ENCODE results near the gene COL27A1.

COL27A1 gene

GRCh38 chr9:114242837-114243236 lies 87.5 kb downstream of the COL27A1 start:
- Histone ChIP-seq H3K36me3 (ENCODE audit: insufficient read depth, low read length) (peaks cover 7% of the 10 kb centered on the region), H3K9ac (ENCODE audit: low read depth, low read length) (no peak overlapping the region)

GRCh38 chr9:114243240-114243639 lies 87.9 kb downstream of the COL27A1 start:
- H3K27me3 ChIP-seq (ENCODE audit: control insufficient read depth, insufficient read depth, low read length), result no peaks in the 10 kb centered on the region
- peaks cover 7% of the 10 kb centered on the region for H3K36me3 ChIP-seq (ENCODE audit: insufficient read depth, low read length)
- H3K9me3 ChIP-seq (replicated peaks; ENCODE audit: low read length), result no peaks in the 10 kb centered on the region
- H3K4me3 ChIP-seq (ENCODE audit: low read length), result no peak overlapping the region
- H3K9ac ChIP-seq (ENCODE audit: low read depth, low read length), result no peak overlapping the region
- no peak overlapping the region for H3K4me2 ChIP-seq (ENCODE audit: low read length)
- H3K4me1 ChIP-seq (ENCODE audit: control insufficient read depth, insufficient read depth, low read length), result no peaks in the 10 kb centered on the region

More at GRCh38 chr9:114242837-114243236, 87.5 kb downstream of the COL27A1 start:
- Histone ChIP-seq H3K4me2 (ENCODE audit: low read length) (no peak overlapping the region), H3K4me1 (ENCODE audit: control insufficient read depth, insufficient read depth, low read length) (no peaks in the 10 kb centered on the region), H3K9me3 (replicated peaks; ENCODE audit: low read length) (no peaks in the 10 kb centered on the region), H3K27me3 (ENCODE audit: control insufficient read depth, insufficient read depth, low read length) (no peaks in the 10 kb centered on the region), H3K4me3 (ENCODE audit: low read length) (no peak overlapping the region)

- Histone ChIP-seq H3K4me1 (ENCODE audit: control insufficient read depth, insufficient read depth, low read length) (no peaks in the 10 kb centered on the region), H3K9ac (ENCODE audit: low read depth, low read length) (no peak overlapping the region), H3K9me3 (replicated peaks; ENCODE audit: low read length) (no peaks in the 10 kb centered on the region), H3K4me2 (ENCODE audit: low read length) (no peak overlapping the region), H3K27me3 (ENCODE audit: control insufficient read depth, insufficient read depth, low read length) (no peaks in the 10 kb centered on the region), H3K36me3 (ENCODE audit: insufficient read depth, low read length) (peaks cover 7% of the 10 kb centered on the region), H3K4me3 (ENCODE audit: low read length) (no peak overlapping the region)
Measured at GRCh38 chr9:114244570-114244969, 89.2 kb downstream of the COL27A1 start.

GRCh38 chr9:114246558-114246957 lies 91.2 kb downstream of the COL27A1 start:
- Histone ChIP-seq H3K4me2 (ENCODE audit: low read length) (no peak overlapping the region), H3K9me3 (replicated peaks; ENCODE audit: low read length) (no peaks in the 10 kb centered on the region), H3K27me3 (ENCODE audit: control insufficient read depth, insufficient read depth, low read length) (no peaks in the 10 kb centered on the region), H3K4me1 (ENCODE audit: control insufficient read depth, insufficient read depth, low read length) (peaks cover 7% of the 10 kb centered on the region), H3K36me3 (ENCODE audit: insufficient read depth, low read length) (peaks cover 7% of the 10 kb centered on the region), H3K4me3 (ENCODE audit: low read length) (no peak overlapping the region), H3K9ac (ENCODE audit: low read depth, low read length) (no peak overlapping the region)

GRCh38 chr9:114247077-114247476 lies 91.7 kb downstream of the COL27A1 start:
- no peak overlapping the region for H3K4me2 ChIP-seq (ENCODE audit: low read length)
- H3K9me3 ChIP-seq (replicated peaks; ENCODE audit: low read length), result no peaks in the 10 kb centered on the region
- H3K4me1 ChIP-seq (ENCODE audit: control insufficient read depth, insufficient read depth, low read length), result peaks cover 7% of the 10 kb centered on the region
- H3K36me3 ChIP-seq (ENCODE audit: insufficient read depth, low read length), result peaks cover 7% of the 10 kb centered on the region
- H3K4me3 ChIP-seq (ENCODE audit: low read length), result no peak overlapping the region
- no peak overlapping the region for H3K9ac ChIP-seq (ENCODE audit: low read depth, low read length)
- H3K27me3 ChIP-seq (ENCODE audit: control insufficient read depth, insufficient read depth, low read length), result no peaks in the 10 kb centered on the region

- Histone ChIP-seq H3K4me2 (ENCODE audit: low read length) (no peak overlapping the region), H3K9ac (ENCODE audit: low read depth, low read length) (no peak overlapping the region), H3K4me3 (ENCODE audit: low read length) (no peak overlapping the region), H3K36me3 (ENCODE audit: insufficient read depth, low read length) (peaks cover 3% of the 10 kb centered on the region), H3K27me3 (ENCODE audit: control insufficient read depth, insufficient read depth, low read length) (no peaks in the 10 kb centered on the region), H3K4me1 (ENCODE audit: control insufficient read depth, insufficient read depth, low read length) (peaks cover 7% of the 10 kb centered on the region), H3K9me3 (replicated peaks; ENCODE audit: low read length) (no peaks in the 10 kb centered on the region)
Measured at GRCh38 chr9:114247491-114247890, 92.2 kb downstream of the COL27A1 start.

- Histone ChIP-seq H3K9me3 (replicated peaks; ENCODE audit: low read length) (no peaks in the 10 kb centered on the region), H3K27me3 (ENCODE audit: control insufficient read depth, insufficient read depth, low read length) (no peaks in the 10 kb centered on the region), H3K9ac (ENCODE audit: low read depth, low read length) (no peak overlapping the region), H3K4me2 (ENCODE audit: low read length) (no peak overlapping the region), H3K4me3 (ENCODE audit: low read length) (no peak overlapping the region), H3K4me1 (ENCODE audit: control insufficient read depth, insufficient read depth, low read length) (peaks cover 7% of the 10 kb centered on the region), H3K36me3 (ENCODE audit: insufficient read depth, low read length) (no peaks in the 10 kb centered on the region)
Measured at GRCh38 chr9:114248299-114248707, 93.0 kb downstream of the COL27A1 start.

GRCh38 chr9:114249424-114250234 lies 94.3 kb downstream of the COL27A1 start:
- H3K9ac ChIP-seq (ENCODE audit: low read depth, low read length), result no peak overlapping the region
- peaks cover 7% of the 10 kb centered on the region for H3K4me1 ChIP-seq (ENCODE audit: control insufficient read depth, insufficient read depth, low read length)
- no peaks in the 10 kb centered on the region for H3K36me3 ChIP-seq (ENCODE audit: insufficient read depth, low read length)
- H3K9me3 ChIP-seq (replicated peaks; ENCODE audit: low read length), result no peaks in the 10 kb centered on the region
- no peaks in the 10 kb centered on the region for H3K27me3 ChIP-seq (ENCODE audit: control insufficient read depth, insufficient read depth, low read length)
- H3K4me2 ChIP-seq (ENCODE audit: low read length), result peak overlapping the region; percentile 41
- H3K4me3 ChIP-seq (ENCODE audit: low read length), result no peak overlapping the region

GRCh38 chr9:114250235-114250568 lies 94.9 kb downstream of the COL27A1 start:
- no peaks in the 10 kb centered on the region for H3K9me3 ChIP-seq (replicated peaks; ENCODE audit: low read length)
- H3K36me3 ChIP-seq (ENCODE audit: insufficient read depth, low read length), result no peaks in the 10 kb centered on the region
- H3K4me1 ChIP-seq (ENCODE audit: control insufficient read depth, insufficient read depth, low read length), result peaks cover 7% of the 10 kb centered on the region
- H3K27me3 ChIP-seq (ENCODE audit: control insufficient read depth, insufficient read depth, low read length), result no peaks in the 10 kb centered on the region
- H3K4me3 ChIP-seq (ENCODE audit: low read length), result no peak overlapping the region
- H3K4me2 ChIP-seq (ENCODE audit: low read length), result peak overlapping the region; percentile 41
- H3K9ac ChIP-seq (ENCODE audit: low read depth, low read length), result no peak overlapping the region

GRCh38 chr9:114250648-114251047 lies 95.3 kb downstream of the COL27A1 start:
- Histone ChIP-seq H3K4me3 (ENCODE audit: low read length) (no peak overlapping the region), H3K36me3 (ENCODE audit: insufficient read depth, low read length) (no peaks in the 10 kb centered on the region), H3K27me3 (ENCODE audit: control insufficient read depth, insufficient read depth, low read length) (no peaks in the 10 kb centered on the region), H3K4me1 (ENCODE audit: control insufficient read depth, insufficient read depth, low read length) (peaks cover 7% of the 10 kb centered on the region), H3K4me2 (ENCODE audit: low read length) (no peak overlapping the region), H3K9ac (ENCODE audit: low read depth, low read length) (no peak overlapping the region), H3K9me3 (replicated peaks; ENCODE audit: low read length) (no peaks in the 10 kb centered on the region)

GRCh38 chr9:114252394-114252793 lies 97.1 kb downstream of the COL27A1 start:
- no peak overlapping the region for H3K4me3 ChIP-seq (ENCODE audit: low read length)

GRCh38 chr9:114256827-114257328 lies 101.5 kb downstream of the COL27A1 start:
- no peak overlapping the region for H3K4me3 ChIP-seq (ENCODE audit: low read length)
- H3K9ac ChIP-seq (ENCODE audit: low read depth, low read length), result no peak overlapping the region
- peaks cover 3% of the 10 kb centered on the region for H3K36me3 ChIP-seq (ENCODE audit: insufficient read depth, low read length)
- H3K27me3 ChIP-seq (ENCODE audit: control insufficient read depth, insufficient read depth, low read length), result no peaks in the 10 kb centered on the region
- H3K9me3 ChIP-seq (replicated peaks; ENCODE audit: low read length), result no peaks in the 10 kb centered on the region
- no peaks in the 10 kb centered on the region for H3K4me1 ChIP-seq (ENCODE audit: control insufficient read depth, insufficient read depth, low read length)
- H3K4me2 ChIP-seq (ENCODE audit: low read length), result no peak overlapping the region

More at GRCh38 chr9:114252394-114252793, 97.1 kb downstream of the COL27A1 start:
- Histone ChIP-seq H3K9ac (ENCODE audit: low read depth, low read length) (no peak overlapping the region), H3K9me3 (replicated peaks; ENCODE audit: low read length) (no peaks in the 10 kb centered on the region), H3K27me3 (ENCODE audit: control insufficient read depth, insufficient read depth, low read length) (no peaks in the 10 kb centered on the region), H3K4me2 (ENCODE audit: low read length) (no peak overlapping the region), H3K36me3 (ENCODE audit: insufficient read depth, low read length) (no peaks in the 10 kb centered on the region), H3K4me1 (ENCODE audit: control insufficient read depth, insufficient read depth, low read length) (peaks cover 7% of the 10 kb centered on the region)

Data from skeletal muscle satellite cell (primary cell).